G401 (cell line): ENCODE results near the gene RASGRP2. TPM values are rescaled to one million over a fixed set of nuclear protein-coding genes. Genes with fewer than 3 reads are reported as not detected.
A peak's percentile ranks its signal among the peaks of the same experiment; 100 is the strongest.

ENCODE experiments used
- DNase-seq: peaks from one replicate; pipeline ENCODE4 v3.0.0-alpha.2; 2015; ENCODE audit warnings: low spot score
- in situ Hi-C: cut with HindIII; loops from 2 replicates; pipeline ENCODE4 v1.10.0; 2016; ENCODE audit warnings: low sequenced_read_pairs, mixed read lengths
- total RNA-seq: library from RNA; depleted of rRNA; stranded (reverse); fragments of >200 nt; shearing (Covaris generic); gene quantifications from 2 replicates; pipeline ENCODE4 v1.2.3, GENCODE V29; 2014; rRNA removed

RASGRP2 gene
- total RNA-seq, 1 experiment from 2014 or later = 1.9 TPM

- DNase-seq = peak; percentile 84
- in situ Hi-C loops = no loop called here
Measured at GRCh38 chr11:64687643-64688533, 56.1 kb downstream of the RASGRP2 start.

- in situ Hi-C loops = no loop called here
Measured at GRCh38 chr11:64687204-64687603, 56.7 kb downstream of the RASGRP2 start.

GRCh38 chr11:64686466-64687170 is 57.3 kb downstream of the RASGRP2 start:
- in situ Hi-C loops = no loop called here
- no peak for DNase-seq

More at GRCh38 chr11:64687204-64687603, 56.7 kb downstream of the RASGRP2 start:
- peak; percentile 64 for DNase-seq

GRCh38 chr11:64685536-64685935 is 58.4 kb downstream of the RASGRP2 start:
- DNase-seq = no peak
- in situ Hi-C loops = no loop called here

GRCh38 chr11:64684357-64684756 is 59.6 kb downstream of the RASGRP2 start:
- in situ Hi-C loops = no loop called here
- peak; percentile 57 for DNase-seq

GRCh38 chr11:64681171-64681570 is 62.8 kb downstream of the RASGRP2 start:
- in situ Hi-C loops = no loop called here
- no peak for DNase-seq

- in situ Hi-C loops = no loop called here
- DNase-seq = no peak
Measured at GRCh38 chr11:64679846-64680245, 64.1 kb downstream of the RASGRP2 start.

GRCh38 chr11:64677441-64678023 is 66.4 kb downstream of the RASGRP2 start:
- DNase-seq = peak; percentile 89
- in situ Hi-C loops = no loop called here

Other genes with a start within 250 kb of the RASGRP2 start
- 0.61 TPM in 1 of 2 replicates, not detected in the other for gene SLC22A11, start 188.2 kb downstream of the RASGRP2 start, total RNA-seq
- gene SLC22A12, start 152.9 kb downstream of the RASGRP2 start, total RNA-seq = not detected in 2 replicates
- gene NRXN2, start 20.9 kb downstream of the RASGRP2 start, total RNA-seq = 16.7 and 24.1 TPM in 2 replicates
- gene PYGM, start 15.8 kb upstream of the RASGRP2 start, total RNA-seq = 8.6 and 11.6 TPM in 2 replicates
- gene SF1, start 34.4 kb upstream of the RASGRP2 start, total RNA-seq = 114 and 170 TPM in 2 replicates
- 24.7 and 26.6 TPM in 2 replicates for gene MAP4K2, start 59.1 kb upstream of the RASGRP2 start, total RNA-seq
- 12.3 and 13.9 TPM in 2 replicates for gene MEN1, start 66.4 kb upstream of the RASGRP2 start, total RNA-seq
- 1.6 and 2.3 TPM in 2 replicates for gene CDC42BPG, start 100.5 kb upstream of the RASGRP2 start, total RNA-seq
- 25.3 and 32.4 TPM in 2 replicates for gene EHD1, start 134.5 kb upstream of the RASGRP2 start, total RNA-seq
- gene ATG2A, start 173.1 kb upstream of the RASGRP2 start, total RNA-seq = 15.8 and 20.5 TPM in 2 replicates
- gene PPP2R5B, start 180.5 kb upstream of the RASGRP2 start, total RNA-seq = 11.7 and 20.5 TPM in 2 replicates
- 0.54 and 0.80 TPM in 2 replicates for gene GPHA2, start 191.8 kb upstream of the RASGRP2 start, total RNA-seq
- not detected in 2 replicates for gene MAJIN, start 228.0 kb upstream of the RASGRP2 start, total RNA-seq